ENCODE data around the gene MACROD1.

Gene MACROD1

GRCh38 chr11:64063777-64064176 is 102.1 kb downstream of the MACROD1 start:
- no peak overlapping the region for H2AFZ ChIP-seq (ENCODE audit: low read depth, low read length, severe bottlenecking)
- H3K36me3 ChIP-seq (ENCODE audit: low read length): no peaks in the 10 kb centered on the region
- no peaks in the 10 kb centered on the region for H3F3A ChIP-seq (ENCODE audit: insufficient read depth)
- no peaks in the 10 kb centered on the region for H3K27me3 ChIP-seq (ENCODE audit: low read length)
- TF ChIP-seq EZH2phosphoT487 (conservative IDR thresholded peaks at IDR 0.05; ENCODE audit: low read length): no peak
- no peak for TF ChIP-seq CTCF (IDR thresholded peaks at IDR 0.05; ENCODE audit: insufficient read depth, low read length, poor library complexity, severe bottlenecking)
- no peak overlapping the region for H3K27ac ChIP-seq (ENCODE audit: low read depth, low read length)
- no peaks in the 10 kb centered on the region for H3K79me2 ChIP-seq (ENCODE audit: insufficient read depth, low read length)
- no peaks in the 10 kb centered on the region for H3K9me3 ChIP-seq (ENCODE audit: insufficient read depth, low read length)
- H3K4me3 ChIP-seq (ENCODE audit: insufficient read depth, low read length, poor library complexity, severe bottlenecking): no peak overlapping the region
- 0 out of 2 replicates have a peak, but pooled peaks cover 4% of the 10 kb centered on the region for H4K20me1 ChIP-seq (ENCODE audit: low read depth, low read length)
- no peaks in the 10 kb centered on the region for H3K9me2 ChIP-seq (replicated peaks; ENCODE audit: insufficient read depth, low read length)
- no peak overlapping the region for H3K9ac ChIP-seq (ENCODE audit: low read length)
- no peak overlapping the region for H3K4me2 ChIP-seq (ENCODE audit: low read depth, low read length, poor library complexity, severe bottlenecking)

- Histone ChIP-seq H3K9me3 (ENCODE audit: insufficient read depth, low read length) (no peaks in the 10 kb centered on the region), H3F3A (ENCODE audit: insufficient read depth) (no peaks in the 10 kb centered on the region), H3K9ac (ENCODE audit: low read length) (no peak overlapping the region), H3K9me2 (replicated peaks; ENCODE audit: insufficient read depth, low read length) (no peaks in the 10 kb centered on the region), H3K27ac (ENCODE audit: low read depth, low read length) (no peak overlapping the region), H3K27me3 (ENCODE audit: low read length) (no peaks in the 10 kb centered on the region), H2AFZ (ENCODE audit: low read depth, low read length, severe bottlenecking) (no peak overlapping the region), H4K20me1 (ENCODE audit: low read depth, low read length) (0 out of 2 replicates have a peak, but pooled peaks cover 4% of the 10 kb centered on the region), H3K79me2 (ENCODE audit: insufficient read depth, low read length) (no peaks in the 10 kb centered on the region), H3K36me3 (ENCODE audit: low read length) (no peaks in the 10 kb centered on the region), H3K4me2 (ENCODE audit: low read depth, low read length, poor library complexity, severe bottlenecking) (no peak overlapping the region), H3K4me3 (ENCODE audit: insufficient read depth, low read length, poor library complexity, severe bottlenecking) (no peak overlapping the region)
- no peak for TF ChIP-seq EZH2phosphoT487 (conservative IDR thresholded peaks at IDR 0.05; ENCODE audit: low read length)
- TF ChIP-seq CTCF (IDR thresholded peaks at IDR 0.05; ENCODE audit: insufficient read depth, low read length, poor library complexity, severe bottlenecking): no peak
Observed at GRCh38 chr11:64062185-64063039, 103.5 kb downstream of the MACROD1 start.

- Histone ChIP-seq H3K9ac (ENCODE audit: low read length) (peak overlapping the region; percentile 27; the same call in 1 of the 2 replicates), H3K79me2 (ENCODE audit: insufficient read depth, low read length) (no peaks in the 10 kb centered on the region), H4K20me1 (ENCODE audit: low read depth, low read length) (0 out of 2 replicates have a peak, but pooled peaks cover 4% of the 10 kb centered on the region), H3K4me2 (ENCODE audit: low read depth, low read length, poor library complexity, severe bottlenecking) (peak overlapping the region; percentile 57), H3K9me2 (replicated peaks; ENCODE audit: insufficient read depth, low read length) (no peaks in the 10 kb centered on the region), H3K36me3 (ENCODE audit: low read length) (no peaks in the 10 kb centered on the region), H3K9me3 (ENCODE audit: insufficient read depth, low read length) (no peaks in the 10 kb centered on the region), H3K27ac (ENCODE audit: low read depth, low read length) (no peak overlapping the region), H3K4me3 (ENCODE audit: insufficient read depth, low read length, poor library complexity, severe bottlenecking) (peak overlapping the region; percentile 27), H3F3A (ENCODE audit: insufficient read depth) (no peaks in the 10 kb centered on the region), H2AFZ (ENCODE audit: low read depth, low read length, severe bottlenecking) (no peak overlapping the region), H3K27me3 (ENCODE audit: low read length) (no peaks in the 10 kb centered on the region)
- TF ChIP-seq EZH2phosphoT487 (conservative IDR thresholded peaks at IDR 0.05; ENCODE audit: low read length) (no peak), CTCF (IDR thresholded peaks at IDR 0.05; ENCODE audit: insufficient read depth, low read length, poor library complexity, severe bottlenecking) (no peak)
Observed at GRCh38 chr11:64060861-64061444, 105.0 kb downstream of the MACROD1 start.
